NCI-H1092 treated with DMSO at 0.1 percent for 48 hours (cell line): ENCODE measurements around the gene PIEZO1.

Experiments
- DNase-seq: peaks from one replicate; lab custom pipeline; 2025; lab: John Stamatoyannopoulos, UW

The PIEZO1 gene

DNA sequence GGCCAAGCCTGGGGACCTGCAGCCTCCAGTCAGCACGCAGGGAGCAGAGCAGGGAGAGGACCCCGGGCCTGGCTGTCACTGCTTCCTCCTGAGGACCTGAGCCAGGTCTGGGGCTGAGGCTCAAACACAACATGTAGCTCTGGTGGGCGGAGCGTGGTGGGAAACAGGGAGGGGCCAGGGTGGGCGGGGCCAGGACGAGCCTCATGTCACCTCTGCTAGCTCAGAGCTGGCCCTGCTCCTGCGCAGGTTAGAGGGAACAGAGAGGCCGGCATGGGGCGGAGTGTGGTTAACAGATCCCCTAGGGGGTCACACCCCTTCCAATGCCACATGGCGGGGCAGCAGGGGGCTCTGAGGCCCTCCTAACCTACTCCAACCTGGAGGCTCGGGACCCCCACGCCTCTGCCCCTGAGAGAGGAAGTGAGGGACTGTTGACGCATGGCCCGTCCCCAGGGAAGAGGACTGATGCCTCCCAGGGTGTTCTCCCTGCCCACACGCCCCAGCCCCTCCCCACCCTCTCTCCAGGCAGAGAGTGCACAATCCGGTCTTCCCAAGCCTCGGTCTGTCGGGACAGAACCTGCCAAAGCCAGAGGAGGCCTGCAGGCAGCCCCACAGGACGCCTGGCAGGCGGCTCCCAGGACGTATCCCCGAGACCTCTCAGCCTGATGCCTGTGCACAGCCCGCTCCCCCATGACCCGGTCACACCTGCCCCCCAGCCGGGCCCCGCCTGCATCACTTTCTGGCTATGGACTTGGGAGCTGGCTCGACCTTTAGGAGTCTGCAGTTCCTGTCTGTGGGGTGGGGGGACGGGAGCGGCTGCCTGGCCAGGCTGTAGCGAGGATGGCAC lies 15.2 kb downstream of the PIEZO1 start:
- DNase-seq, result no peak

DNA sequence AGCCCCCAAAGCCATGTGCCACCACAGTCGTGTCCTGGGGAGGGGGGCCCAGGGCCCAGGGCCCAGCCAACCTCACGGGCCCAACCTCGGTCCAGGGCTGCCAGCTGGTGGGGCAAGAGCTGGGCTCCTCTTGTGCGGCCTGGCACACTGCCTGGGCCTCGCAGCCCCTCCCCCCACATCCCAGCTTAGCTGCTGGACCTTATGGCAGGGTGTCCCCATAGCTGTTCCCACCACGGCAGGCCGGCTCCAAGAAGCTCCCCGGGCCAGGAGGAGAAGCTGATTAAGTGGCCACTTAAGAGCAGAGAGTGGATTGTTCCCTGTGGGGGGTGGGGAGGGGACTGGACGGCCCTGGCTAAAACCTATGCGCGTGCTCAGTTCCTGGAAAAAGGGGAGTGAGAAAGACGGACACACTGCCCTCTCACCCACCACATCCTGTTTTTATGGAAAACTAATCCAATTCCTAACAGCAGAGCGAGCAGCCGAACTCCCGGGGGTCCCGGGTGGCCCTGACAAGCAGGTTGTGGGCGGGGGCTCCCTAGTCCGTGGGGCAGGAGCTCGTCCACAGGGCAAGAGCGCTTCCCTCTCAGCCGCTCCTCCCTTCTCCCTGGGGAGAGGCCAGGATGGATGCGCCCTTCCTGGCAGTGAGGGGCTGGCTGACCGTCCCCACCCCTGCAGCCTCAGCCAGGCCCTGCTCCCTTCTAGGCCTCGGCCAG lies 16.8 kb downstream of the PIEZO1 start:
- DNase-seq, result no peak

GRCh38 chr16:88767546-88768070 lies 17.4 kb downstream of the PIEZO1 start:
- no peak for DNase-seq

DNA sequence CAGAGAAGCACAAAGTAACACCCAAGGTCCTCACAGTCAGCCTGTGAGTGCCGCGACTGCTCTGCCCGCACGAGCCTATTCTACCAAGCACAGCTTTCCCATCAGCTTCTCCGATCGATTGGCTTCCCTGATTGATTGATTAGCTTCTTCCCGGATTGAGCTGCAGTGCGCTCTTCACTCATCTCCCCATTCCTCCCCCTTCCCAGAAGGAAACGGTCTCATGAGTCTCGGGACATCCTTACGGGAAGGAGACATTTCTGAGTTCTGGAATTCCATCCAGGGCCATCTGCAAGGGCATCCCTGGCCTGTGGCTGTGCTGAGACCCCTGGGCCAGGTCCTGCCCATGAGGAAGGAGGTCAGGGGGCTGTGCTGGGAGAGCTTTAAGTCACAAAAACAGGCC lies 18.0 kb downstream of the PIEZO1 start:
- DNase-seq, result no peak

DNA sequence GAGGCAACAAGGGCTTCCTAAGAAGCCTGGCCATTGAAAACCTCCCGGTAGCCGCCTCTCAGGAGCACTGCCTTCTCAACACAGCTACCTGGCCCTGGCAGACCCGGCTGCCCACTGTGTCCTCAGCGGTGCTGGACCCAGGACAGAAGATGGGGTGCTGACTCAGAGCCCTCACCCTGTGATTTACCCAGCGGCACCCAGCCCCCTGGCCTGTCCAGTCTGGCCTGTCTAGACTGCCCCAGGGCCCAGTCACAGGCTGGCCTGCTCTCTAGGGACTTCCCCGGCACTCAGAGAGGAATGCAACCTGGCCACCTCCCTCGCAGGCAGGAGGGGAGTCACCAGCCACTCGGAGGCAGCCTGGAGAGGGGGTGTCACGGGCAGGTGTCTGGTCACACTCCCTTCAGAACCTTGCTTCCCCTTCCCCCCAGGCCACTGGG lies 20.1 kb downstream of the PIEZO1 start:
- no peak for DNase-seq

DNA sequence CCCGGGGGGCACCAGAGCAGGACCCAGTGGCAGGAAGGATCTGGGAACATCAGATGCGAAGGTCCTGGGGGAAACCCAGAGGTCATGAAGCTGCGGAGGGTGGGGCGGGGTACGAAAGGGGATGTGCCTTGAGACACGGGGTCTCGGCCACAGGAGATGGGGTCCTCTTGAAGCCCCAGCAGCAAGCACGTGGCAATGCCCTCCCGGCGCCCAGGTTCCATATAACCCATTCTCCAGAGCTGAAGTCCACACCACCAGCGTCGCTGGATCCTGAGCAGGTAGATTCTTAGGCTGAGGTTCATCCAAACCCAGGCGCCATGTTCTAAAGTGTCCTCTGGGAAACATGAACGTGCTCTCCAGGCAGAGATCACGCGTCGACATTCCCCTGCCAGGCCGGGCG lies 20.9 kb downstream of the PIEZO1 start:
- no peak for DNase-seq

GRCh38 chr16:88763502-88764053 lies 21.4 kb downstream of the PIEZO1 start:
- no peak for DNase-seq

DNA sequence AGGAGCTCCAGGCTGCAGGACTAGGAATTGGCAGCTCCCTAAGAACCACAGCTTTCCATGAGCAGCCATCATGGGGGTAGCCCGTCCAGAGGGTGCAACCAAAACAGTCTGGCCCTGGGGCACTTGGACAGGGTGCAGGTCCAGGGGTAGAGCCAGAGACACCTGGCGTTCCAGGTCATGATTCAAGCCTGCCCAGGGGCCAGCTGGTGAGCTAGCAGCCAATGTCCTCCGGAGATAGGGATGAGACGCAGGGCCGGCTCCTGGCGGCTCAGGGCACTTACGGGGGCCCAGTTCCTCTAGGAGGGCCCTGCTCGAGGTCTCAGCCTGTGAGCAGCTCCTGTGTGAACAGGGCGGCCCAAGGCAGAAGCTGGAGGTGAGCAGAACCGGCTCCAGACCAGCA lies 22.1 kb downstream of the PIEZO1 start:
- no peak for DNase-seq

GRCh38 chr16:88762258-88762870 lies 22.7 kb downstream of the PIEZO1 start:
- DNase-seq, result no peak

DNA sequence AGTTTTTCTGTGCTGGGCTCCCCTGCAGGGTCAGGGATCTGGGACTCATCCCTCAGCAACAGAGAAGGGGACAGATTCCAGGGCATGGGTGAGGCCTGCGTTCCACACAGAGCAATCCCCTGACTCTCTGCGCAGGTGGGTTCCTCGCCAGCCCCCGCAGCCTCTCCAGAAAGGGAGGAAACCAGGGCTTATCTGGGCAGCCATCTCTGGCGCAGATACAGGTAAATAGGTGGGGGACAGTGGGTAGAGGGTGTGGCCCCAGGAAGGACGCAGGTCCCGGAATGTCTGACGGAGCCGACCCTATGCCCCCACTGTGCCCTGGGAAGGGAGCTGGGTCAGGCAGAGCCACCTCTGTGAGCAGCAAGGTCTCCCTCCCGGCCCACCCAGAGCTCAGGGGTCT lies 23.2 kb downstream of the PIEZO1 start:
- DNase-seq, result no peak

DNA sequence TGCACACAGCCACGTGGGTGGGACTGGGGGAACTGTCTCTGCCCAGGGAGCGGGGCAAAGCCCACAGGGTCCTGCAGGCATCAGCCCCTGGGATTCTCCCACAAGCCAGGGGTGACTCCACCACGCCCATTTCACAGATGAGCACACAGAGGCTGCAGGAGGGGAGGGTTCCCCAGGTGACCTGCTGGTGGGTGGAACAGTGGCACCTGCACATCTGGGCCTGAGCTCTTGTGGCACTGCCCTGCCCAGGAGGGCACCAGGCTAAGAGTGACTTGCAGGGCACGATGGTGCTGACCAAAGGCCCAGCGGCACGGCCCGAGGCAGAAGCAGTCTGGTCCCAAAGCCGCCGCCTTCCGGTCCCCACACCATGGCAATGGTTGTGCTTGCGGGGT lies 23.9 kb downstream of the PIEZO1 start:
- DNase-seq, result no peak

- no peak for DNase-seq
These were observed 24.4 kb downstream of the PIEZO1 start for GRCh38 chr16:88760424-88761142.

GRCh38 chr16:88759976-88760350 lies 25.1 kb downstream of the PIEZO1 start:
- DNase-seq, result no peak

GRCh38 chr16:88759245-88759975 lies 25.6 kb downstream of the PIEZO1 start:
- DNase-seq, result no peak

DNA sequence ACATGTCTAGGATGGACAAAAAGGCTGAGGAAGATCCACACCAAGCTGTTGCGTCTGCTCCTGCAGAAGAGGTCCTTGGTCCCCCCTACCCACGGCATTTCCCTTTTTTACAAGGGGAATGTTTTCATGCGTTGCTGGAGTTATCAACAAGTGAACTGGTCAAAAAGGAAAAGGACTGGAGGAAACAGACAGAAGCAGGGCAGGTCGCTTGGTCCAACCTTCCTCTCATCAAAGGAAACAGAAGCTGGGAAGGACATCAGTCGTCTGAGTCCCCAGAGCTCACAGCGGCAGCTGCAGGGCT lies 26.1 kb downstream of the PIEZO1 start:
- no peak for DNase-seq

DNA sequence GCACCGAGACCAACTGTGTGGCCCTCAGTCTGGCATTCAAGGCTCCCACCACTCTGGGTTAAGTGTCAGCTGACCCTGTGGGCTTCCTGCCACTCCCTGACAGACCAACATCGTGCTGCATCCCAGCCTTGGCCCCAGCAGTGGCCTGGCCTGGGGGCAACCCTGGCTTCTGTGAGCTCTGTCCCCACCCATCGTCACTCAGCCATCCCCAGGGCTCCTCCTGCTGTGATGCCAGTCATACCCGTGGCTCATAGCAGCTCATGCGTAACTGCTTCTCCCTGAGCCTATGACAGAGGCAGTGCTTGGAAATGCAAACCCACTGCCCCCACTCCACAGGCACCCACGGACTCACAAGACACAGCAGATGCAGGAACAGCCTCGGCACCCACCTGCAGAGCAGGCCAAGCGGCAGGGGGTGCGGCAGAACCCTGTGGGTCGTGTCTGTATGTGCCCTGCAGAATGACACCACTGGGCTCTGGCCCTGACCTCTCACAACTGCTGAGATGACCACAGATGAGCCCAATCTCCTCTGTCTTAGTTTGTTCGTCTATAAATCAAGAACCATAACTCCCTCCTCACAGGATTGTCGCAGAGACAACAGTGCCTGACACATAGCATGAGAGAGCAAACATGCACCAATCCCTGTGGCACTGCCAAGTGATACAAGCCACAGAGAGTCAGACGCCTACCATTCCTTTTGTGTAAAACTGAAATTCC lies 26.6 kb downstream of the PIEZO1 start:
- no peak for DNase-seq

- DNase-seq, result no peak
These were observed 29.1 kb downstream of the PIEZO1 start for GRCh38 chr16:88755745-88756443.

DNA sequence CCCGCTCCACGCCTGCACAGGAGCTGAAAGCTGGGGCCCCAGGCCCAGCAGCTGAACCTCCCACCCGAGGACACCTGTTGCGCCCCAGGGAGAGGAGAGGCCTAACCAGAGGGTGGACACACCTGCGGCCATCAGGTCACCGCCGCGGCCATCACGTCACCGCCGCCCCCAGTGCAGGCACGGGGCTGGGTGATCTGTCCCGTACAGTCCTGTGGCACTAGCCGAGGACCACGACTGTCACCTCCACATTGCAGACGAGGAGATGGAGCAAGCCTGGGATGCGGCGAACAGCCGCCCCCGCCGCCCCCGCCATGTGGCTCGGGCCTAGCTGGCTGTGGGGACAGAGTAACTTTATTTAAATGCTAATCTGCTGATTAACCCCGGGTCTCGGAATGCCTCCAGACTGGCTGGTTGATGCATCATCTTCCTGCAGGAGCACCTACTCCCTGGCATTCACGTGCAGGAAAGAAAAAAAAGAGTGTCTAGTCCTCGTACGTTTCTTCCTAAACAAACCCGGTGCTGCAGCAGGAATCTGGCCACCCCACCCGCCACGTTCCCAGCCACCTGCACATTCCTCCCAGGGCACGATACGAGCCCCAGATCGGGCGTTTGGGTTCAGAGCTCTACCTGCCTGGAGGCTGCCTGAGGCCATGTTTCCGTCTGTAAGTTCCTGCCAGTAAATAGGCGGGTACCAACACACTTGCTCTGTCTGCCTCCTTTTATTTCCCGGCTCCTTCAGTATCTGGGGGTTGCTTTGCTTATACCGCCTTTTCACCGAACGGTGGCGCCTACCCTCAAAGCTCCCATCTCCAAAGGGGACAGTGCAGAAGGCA lies 29.9 kb downstream of the PIEZO1 start:
- DNase-seq, result no peak
